SU-DHL-6 (cell line): Measurements from ENCODE around the gene TOGARAM2.

Experiments
- EZH2phosphoT487 ChIP-seq: fragments of 200-600 bp; sonication (generic), shearing (Covaris generic); conservative IDR thresholded peaks from 2 replicates; pipeline ENCODE4 v1.6.1; 2018; ENCODE audit warnings: mild to moderate bottlenecking, antibody characterized with exemption, low read length, moderate library complexity, mixed read lengths
- TF ChIP-seq, protein P1 (sequence below): fragments of 200-600 bp; sonication (generic); IDR thresholded peaks from one replicate; pipeline ENCODE4 v1.5.1; 2017; ENCODE audit warnings: antibody characterized with exemption, mild to moderate bottlenecking, low read length, moderate library complexity; ENCODE audit not compliant: insufficient read depth, poor library complexity, severe bottlenecking

DNA sequence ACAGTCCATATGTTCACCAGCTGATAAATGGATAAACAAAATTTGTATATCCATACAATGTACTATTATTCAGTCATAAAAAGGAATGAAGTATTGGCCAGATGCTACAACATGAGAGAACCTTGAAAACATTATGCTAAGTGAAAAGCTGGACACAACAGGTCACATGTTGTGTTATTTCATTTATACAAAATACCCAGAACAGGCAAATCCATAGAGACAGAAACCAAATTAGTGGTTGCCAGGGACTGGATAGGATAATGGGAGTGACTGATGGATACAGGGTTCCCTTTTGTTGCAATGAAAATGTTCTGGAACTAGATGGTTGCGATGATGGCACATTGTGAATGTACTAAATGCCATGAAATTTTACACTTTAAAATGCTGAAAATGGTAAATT, 103.5 kb downstream of the TOGARAM2 start:
- TF ChIP-seq, protein P1, sequence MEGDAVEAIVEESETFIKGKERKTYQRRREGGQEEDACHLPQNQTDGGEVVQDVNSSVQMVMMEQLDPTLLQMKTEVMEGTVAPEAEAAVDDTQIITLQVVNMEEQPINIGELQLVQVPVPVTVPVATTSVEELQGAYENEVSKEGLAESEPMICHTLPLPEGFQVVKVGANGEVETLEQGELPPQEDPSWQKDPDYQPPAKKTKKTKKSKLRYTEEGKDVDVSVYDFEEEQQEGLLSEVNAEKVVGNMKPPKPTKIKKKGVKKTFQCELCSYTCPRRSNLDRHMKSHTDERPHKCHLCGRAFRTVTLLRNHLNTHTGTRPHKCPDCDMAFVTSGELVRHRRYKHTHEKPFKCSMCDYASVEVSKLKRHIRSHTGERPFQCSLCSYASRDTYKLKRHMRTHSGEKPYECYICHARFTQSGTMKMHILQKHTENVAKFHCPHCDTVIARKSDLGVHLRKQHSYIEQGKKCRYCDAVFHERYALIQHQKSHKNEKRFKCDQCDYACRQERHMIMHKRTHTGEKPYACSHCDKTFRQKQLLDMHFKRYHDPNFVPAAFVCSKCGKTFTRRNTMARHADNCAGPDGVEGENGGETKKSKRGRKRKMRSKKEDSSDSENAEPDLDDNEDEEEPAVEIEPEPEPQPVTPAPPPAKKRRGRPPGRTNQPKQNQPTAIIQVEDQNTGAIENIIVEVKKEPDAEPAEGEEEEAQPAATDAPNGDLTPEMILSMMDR: no peak
- TF ChIP-seq EZH2phosphoT487: no peak
